ENCODE measurements around the gene UGT1A10.
"Not testable (repeated sequence)": the region's sequence is repeated elsewhere in the genome, so short reads cannot be mapped to it uniquely, and the experiment has no call there.

UGT1A10 gene

DNA sequence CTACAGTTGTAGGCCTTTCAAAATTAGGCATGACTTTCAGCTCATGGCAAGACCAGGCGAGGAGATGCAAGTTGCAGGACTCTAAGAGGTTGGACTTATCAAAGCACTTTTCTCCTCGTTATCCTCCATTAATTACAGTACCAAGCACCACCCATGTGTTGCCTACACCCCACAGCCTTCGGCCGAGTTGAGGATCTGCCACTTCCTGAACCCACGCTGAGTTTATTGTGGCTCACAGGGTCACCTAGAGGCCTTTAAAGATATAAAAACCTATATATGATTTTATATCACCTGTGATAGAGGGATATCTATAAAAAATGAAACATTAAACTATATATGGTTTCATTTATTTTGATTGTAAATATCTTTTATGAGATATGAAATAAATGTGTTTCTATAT is 2.6 kb downstream of the UGT1A10 start:
- no peak overlapping the region for H3K4me3 ChIP-seq (ENCODE audit: control insufficient read depth, low read depth, low read length)
- DNase-seq (ENCODE audit: low read depth) = no peak
- TF ChIP-seq, protein P1, sequence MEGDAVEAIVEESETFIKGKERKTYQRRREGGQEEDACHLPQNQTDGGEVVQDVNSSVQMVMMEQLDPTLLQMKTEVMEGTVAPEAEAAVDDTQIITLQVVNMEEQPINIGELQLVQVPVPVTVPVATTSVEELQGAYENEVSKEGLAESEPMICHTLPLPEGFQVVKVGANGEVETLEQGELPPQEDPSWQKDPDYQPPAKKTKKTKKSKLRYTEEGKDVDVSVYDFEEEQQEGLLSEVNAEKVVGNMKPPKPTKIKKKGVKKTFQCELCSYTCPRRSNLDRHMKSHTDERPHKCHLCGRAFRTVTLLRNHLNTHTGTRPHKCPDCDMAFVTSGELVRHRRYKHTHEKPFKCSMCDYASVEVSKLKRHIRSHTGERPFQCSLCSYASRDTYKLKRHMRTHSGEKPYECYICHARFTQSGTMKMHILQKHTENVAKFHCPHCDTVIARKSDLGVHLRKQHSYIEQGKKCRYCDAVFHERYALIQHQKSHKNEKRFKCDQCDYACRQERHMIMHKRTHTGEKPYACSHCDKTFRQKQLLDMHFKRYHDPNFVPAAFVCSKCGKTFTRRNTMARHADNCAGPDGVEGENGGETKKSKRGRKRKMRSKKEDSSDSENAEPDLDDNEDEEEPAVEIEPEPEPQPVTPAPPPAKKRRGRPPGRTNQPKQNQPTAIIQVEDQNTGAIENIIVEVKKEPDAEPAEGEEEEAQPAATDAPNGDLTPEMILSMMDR (conservative IDR thresholded peaks at IDR 0.05; ENCODE audit: control insufficient read depth, insufficient read depth, low read depth, low read length) = no peak

DNA sequence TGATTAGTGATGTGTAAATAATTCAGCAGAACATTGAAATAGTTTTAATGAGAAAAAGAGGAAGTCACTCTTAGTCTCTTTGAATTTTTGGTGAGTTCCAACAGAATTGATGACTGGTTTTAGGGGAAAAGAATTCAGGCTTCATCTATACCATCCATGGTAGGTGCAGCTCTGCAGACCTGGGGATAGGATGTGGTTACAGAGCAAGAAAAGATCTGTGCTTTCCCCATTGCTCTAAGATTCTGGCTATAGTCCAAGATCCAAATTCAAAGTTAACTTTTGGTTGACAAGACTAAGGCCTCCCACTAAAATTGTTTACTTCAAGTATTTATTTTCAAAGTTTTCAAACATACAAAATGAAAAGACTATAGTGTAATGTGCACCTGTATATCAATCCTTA is 3.6 kb downstream of the UGT1A10 start:
- no peak for DNase-seq (ENCODE audit: low read depth)
- TF ChIP-seq, protein P1 (conservative IDR thresholded peaks at IDR 0.05; ENCODE audit: control insufficient read depth, insufficient read depth, low read depth, low read length) = no peak
- no peak overlapping the region for H3K4me3 ChIP-seq (ENCODE audit: control insufficient read depth, low read depth, low read length)

DNA sequence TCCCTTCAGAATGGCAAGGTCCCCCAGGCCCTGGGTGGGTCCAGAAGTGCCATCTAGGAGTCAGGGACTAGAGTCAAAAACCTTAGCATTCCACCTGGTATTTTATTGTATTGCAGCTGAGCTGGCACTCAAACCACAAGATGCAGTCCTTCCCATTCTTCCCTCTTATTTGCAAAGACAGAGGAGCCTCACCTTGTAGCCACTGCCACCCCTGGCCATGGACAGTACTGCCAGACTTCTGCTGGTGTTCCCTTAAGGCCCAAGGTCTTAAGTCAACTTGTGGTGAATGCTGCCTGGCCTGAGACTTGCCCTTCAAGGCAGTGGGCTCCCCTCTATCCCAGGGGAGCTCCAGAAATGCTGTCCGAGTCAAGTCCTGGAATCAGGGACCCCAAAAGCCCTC is 6.9 kb downstream of the UGT1A10 start:
- TF ChIP-seq, protein P1 (conservative IDR thresholded peaks at IDR 0.05; ENCODE audit: control insufficient read depth, insufficient read depth, low read depth, low read length) = peak; percentile 7
- no peak overlapping the region for H3K4me3 ChIP-seq (ENCODE audit: control insufficient read depth, low read depth, low read length)
- peak; percentile 8 for DNase-seq (ENCODE audit: low read depth)

- not testable (repeated sequence) for H3K4me3 ChIP-seq (ENCODE audit: control insufficient read depth, low read depth, low read length)
These were observed 9.8 kb downstream of the UGT1A10 start for GRCh38 chr2:233646033-233646432.

DNA sequence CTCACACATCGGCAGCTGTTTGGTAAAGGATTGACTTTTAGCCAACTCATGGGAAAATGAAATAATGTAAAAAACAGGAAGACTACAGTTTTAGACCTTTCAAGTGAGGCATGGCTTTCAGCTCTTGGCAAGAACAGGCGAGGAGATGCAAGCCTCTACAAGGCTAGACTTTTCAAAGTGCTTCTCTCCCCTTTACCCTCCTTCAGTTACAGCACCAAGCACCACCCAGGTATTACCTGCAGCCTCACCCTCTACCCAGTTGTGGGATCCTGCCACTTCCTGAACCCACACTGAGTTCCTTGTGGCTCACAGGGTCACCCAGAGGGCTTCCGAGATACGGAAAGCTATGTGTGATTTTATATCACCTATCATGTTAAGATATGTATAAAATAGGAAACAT is 14.7 kb downstream of the UGT1A10 start:
- DNase-seq (ENCODE audit: low read depth) = no peak
- no peak overlapping the region for H3K4me3 ChIP-seq (ENCODE audit: control insufficient read depth, low read depth, low read length)
- TF ChIP-seq, protein P1 (conservative IDR thresholded peaks at IDR 0.05; ENCODE audit: control insufficient read depth, insufficient read depth, low read depth, low read length) = no peak

More at GRCh38 chr2:233646033-233646432, 9.8 kb downstream of the UGT1A10 start:
- DNase-seq (ENCODE audit: low read depth) = not testable (repeated sequence)

DNA sequence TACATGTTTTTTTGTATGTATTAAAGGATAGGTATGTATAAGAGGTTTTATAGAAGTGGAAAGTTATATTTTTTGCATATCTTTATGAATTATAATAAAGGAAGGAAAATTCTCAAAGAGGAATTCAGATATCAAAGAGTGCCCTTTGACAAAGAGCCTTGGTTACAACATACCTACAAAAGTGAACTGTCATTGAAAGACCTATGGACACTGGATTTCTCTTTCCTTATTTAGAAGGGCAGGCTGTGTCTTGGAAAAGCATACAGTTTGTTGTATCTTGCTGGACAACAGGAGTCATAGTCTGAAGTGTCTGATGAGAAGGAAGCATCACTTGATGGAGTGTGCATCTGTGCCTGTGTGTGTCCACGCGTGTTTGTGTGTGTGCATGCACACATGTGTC is 15.2 kb downstream of the UGT1A10 start:
- TF ChIP-seq, protein P1 (conservative IDR thresholded peaks at IDR 0.05; ENCODE audit: control insufficient read depth, insufficient read depth, low read depth, low read length) = no peak
- no peak for DNase-seq (ENCODE audit: low read depth)
- no peak overlapping the region for H3K4me3 ChIP-seq (ENCODE audit: control insufficient read depth, low read depth, low read length)

- DNase-seq (ENCODE audit: low read depth) = no peak
- no peak overlapping the region for H3K4me3 ChIP-seq (ENCODE audit: control insufficient read depth, low read depth, low read length)
- TF ChIP-seq, protein P1 (conservative IDR thresholded peaks at IDR 0.05; ENCODE audit: control insufficient read depth, insufficient read depth, low read depth, low read length) = no peak
These were observed 18.3 kb downstream of the UGT1A10 start for GRCh38 chr2:233654501-233654900.

Data from fibroblast of mammary gland (primary cell).